ENCODE measurements around the gene VTCN1.

GRCh38 chr1:117231312-117231711 is 20.6 kb upstream of the VTCN1 start:
- TF ChIP-seq PHF21A (CRISPR knock-in tag; IDR thresholded peaks at IDR 0.05), result no peak
- TF ChIP-seq, protein P1, sequence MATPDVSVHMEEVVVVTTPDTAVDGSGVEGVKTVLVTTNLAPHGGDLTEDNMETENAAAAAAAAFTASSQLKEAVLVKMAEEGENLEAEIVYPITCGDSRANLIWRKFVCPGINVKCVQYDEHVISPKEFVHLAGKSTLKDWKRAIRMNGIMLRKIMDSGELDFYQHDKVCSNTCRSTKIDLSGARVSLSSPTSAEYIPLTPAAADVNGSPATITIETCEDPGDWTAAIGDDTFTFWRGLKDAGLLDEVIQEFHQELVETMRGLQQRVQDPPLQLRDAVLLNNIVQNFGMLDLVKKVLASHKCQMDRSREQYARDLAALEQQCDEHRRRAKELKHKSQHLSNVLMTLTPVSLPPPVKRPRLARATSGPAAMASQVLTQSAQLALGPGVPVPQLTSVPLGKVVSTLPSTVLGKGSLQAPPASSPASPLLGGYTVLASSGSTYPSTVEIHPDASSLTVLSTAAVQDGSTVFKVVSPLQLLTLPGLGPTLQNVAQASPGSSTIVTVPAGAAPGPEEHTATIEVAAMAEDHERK (CRISPR knock-in tag; IDR thresholded peaks at IDR 0.05; ENCODE audit: low read depth), result no peak
- TF ChIP-seq, protein P2, sequence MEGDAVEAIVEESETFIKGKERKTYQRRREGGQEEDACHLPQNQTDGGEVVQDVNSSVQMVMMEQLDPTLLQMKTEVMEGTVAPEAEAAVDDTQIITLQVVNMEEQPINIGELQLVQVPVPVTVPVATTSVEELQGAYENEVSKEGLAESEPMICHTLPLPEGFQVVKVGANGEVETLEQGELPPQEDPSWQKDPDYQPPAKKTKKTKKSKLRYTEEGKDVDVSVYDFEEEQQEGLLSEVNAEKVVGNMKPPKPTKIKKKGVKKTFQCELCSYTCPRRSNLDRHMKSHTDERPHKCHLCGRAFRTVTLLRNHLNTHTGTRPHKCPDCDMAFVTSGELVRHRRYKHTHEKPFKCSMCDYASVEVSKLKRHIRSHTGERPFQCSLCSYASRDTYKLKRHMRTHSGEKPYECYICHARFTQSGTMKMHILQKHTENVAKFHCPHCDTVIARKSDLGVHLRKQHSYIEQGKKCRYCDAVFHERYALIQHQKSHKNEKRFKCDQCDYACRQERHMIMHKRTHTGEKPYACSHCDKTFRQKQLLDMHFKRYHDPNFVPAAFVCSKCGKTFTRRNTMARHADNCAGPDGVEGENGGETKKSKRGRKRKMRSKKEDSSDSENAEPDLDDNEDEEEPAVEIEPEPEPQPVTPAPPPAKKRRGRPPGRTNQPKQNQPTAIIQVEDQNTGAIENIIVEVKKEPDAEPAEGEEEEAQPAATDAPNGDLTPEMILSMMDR (CRISPR knock-in tag; IDR thresholded peaks at IDR 0.05), result no peak

Data from HepG2 (cell line).